Stimulated activated naive CD4-positive, alpha-beta T cell treated with Interleukin-2 at 50 U/mL for 16 hours (primary cell): ENCODE measurements around the gene PDS5B.
"Not testable (repeated sequence)": the region's sequence is repeated elsewhere in the genome, so short reads cannot be mapped to it uniquely, and the experiment has no call there.

Experiments
- DNase-seq: peaks from one replicate; lab custom pipeline; 2025; lab: John Stamatoyannopoulos, UW

PDS5B gene

DNA sequence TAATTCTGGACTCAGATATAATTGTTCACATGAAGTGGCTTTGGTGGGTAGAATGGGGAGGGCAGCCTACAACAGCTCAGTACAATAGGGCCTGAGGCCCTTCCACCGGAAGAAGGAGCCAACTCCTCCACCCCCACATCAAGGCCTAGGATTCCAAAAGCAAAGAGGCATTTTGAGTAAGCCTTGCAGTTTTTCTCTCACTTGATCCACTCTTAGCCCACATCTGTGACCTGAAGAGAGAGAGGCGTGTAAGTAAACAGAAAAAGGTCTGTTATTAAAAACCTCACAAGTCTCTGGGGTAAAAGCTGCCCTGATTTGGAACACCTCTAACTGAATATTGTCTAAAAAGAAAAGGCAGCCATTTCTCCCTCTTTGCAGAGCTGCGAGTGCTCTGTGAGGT lies 215.9 kb downstream of the PDS5B start:
- DNase-seq: no peak

DNA sequence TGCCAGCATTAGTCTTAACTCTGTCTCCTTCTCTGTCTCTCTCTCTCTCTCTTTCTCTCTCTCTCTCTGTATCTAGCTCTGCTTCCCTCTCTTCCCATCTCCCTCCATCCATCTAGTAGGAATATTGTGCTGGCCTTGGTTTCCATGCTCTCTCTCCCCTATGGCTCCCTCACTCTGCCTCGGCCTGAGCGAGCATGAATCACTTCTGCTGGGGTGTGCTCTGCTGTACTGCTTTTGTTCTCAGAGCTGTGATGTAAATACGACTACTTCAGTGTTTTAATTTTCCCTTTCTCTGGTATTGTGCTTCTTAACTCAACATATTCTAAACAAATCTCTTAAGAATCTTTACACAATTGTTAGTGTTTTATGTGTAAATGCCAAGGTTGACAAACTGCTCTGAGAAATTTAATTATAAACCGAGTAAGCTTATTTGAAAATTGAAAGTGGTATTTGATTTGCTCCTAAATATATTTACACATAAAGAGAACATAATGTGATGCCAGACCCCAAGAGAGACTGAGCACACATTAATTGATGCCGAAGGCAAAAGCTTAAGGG lies 218.5 kb downstream of the PDS5B start:
- no peak for DNase-seq

DNA sequence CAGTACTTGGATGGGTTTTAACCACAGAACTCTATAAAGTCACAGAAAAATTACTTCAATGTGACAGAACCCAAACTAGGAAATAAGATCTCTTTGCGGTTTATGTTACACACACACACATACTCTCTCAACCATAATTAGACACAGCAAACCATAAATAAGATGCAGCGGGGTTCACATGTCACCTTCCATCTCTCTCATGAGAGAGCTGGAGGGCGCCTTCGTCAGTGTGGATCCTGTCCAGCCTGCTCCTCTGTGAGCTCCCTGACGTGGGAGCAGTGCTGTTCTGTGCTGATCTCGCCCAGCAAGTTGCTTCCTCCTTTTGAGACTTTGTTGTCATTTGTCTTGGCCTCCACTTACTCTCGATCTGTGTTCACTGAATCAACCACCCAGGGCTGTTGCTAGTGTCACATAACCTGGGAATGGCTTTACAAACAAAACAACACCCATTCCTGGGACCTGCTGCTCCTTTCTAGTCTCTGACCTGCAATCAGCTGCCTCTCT lies 225.1 kb downstream of the PDS5B start:
- DNase-seq: no peak

DNA sequence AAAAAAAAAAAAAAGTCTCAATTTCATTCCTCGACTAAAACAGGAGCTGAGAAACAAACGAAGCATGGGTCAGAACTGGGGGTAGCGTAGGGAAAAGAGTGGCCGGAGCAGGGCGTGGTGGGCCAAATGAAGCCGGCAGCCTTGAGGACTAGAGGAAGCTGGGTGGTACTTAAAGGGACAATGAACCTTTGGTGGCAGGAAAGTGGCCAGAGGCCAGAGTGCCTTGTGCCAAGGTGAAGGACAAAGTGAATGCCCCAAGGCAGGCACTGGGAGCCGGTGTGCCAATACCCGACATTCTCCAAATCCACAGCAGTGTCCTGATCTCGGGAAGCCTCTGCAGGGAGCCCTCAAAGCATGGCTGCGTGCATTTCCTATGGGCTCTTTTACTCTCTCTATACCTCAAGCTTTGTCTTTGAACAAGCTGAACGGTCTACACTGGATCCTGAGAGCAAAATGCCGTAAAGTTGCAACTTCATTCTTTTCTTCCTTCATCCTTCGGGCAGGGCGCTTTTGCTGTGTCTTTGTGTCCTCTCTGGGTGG lies 235.0 kb downstream of the PDS5B start:
- no peak for DNase-seq

DNA sequence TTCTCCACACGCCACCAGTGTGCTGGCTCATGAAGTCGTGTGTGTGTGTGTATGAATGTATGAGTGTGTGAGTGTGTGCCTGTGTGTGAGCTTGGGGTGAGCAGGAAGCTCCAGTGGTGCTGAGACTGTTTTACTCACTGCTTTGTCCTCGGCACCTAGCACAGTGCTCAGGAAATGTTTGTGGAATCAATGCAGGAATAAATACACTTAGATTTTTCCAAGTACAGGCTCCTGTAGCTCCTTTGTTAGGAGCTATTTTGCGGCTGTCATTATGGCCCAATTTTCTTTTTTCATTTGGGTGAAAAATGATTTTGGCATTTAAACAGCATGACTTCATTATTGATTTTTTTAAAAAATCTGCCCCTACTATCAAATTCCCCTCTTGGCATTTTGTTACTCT lies 236.5 kb downstream of the PDS5B start:
- no peak for DNase-seq

DNA sequence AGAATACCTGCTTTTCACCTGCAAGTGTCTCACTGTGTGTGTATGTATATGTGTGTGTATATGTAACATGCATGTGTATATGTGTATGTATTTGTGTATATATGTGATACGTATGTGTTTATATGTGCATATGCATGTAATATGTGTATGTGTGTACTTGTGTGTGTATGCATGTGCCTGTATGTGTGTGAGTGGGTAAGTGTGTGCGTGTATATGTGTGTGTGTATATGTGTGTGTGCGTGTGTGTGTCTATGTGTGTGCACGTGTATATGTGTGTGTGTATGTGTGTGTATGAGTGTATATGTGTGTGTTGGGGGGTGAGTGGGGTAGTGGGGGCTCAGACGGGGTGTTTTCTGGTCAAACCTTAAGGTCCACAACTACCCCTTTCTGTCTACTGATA lies 237.3 kb downstream of the PDS5B start:
- DNase-seq: no peak

DNA sequence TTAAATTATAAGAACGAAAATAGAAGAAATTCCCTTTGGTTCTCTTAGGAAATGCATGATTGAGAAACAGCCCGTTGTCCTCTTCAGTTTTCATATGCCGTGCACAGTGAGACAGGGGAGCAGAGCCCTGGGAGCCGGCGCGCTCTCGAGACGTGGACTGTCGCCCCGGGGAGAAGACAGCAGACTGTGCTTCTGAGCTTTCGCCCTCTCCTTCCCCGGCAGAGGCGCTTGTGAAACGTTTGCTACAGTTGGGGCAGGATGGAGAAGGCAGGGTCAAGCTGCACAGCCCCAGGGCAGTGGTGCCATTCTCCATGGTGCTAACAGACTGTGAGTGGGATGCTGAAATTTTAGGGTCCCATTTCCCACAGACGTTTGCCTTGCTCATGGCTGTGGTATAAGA lies 237.8 kb downstream of the PDS5B start:
- no peak for DNase-seq

DNA sequence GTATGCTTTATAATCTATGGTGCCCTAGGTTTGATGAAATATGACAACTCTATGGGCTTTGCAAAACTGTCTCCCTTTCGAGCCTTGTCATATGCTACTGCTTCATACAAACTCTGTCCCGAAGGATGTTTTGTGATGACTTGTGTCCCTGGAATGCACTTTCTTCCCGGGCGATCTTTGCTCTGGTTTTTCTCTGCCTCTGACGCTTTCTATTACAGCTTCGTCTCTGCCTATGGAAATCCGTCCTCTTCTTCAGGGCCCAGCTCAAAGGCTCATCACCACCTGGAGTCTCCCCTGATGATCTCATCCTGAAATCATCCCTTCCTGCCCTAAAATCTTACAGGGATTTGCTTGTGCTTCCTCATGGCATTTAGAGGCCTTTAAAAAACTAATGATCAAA lies 238.4 kb downstream of the PDS5B start:
- no peak for DNase-seq

DNA sequence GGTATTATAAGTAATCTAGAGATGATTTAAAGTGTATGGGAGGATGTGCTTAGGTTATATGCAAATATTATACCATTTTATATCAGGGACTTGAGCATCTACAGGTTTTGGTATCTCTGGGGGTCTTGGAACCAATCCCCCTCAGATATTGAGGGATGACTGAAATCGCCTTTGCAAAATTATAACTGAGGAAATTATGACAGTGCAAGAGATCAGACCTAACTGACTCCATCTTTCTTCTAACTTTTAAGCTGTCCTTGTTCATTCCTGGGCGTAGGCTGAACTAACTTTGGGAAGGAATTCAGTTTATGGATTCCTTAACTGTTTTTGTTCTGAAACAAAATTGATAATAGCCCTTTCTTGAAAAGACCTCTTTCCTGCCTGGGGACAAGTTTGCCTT lies 239.2 kb downstream of the PDS5B start:
- no peak for DNase-seq

DNA sequence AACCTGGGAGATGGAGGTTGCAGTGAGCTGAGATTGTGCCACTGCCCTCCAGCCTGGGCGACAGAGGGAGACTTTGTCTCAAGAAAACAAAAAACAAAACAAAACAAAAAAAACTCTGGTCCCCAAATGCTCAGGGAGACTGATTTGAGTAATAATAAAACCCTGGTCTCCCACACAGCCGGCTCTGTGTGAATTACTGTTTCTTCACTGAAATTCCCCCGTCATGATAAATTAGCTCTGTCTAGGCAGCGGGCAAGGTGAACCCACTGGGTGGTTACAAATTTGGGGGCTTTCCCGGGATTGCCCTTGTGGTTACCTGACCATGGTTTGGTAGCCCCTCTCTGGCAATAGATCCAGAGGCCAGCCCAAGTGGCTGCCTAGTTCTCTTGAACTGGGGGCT lies 240.1 kb downstream of the PDS5B start:
- not testable (repeated sequence) for DNase-seq
